Mucosa of descending colon (tissue), 3 donors: ENCODE results near the gene RSAD1. TPM values are rescaled to one million over a fixed set of nuclear protein-coding genes. Genes with fewer than 3 reads are reported as not detected.

Experiments
- ATAC-seq: fragments of 200-7000 bp; cut with Tn5 transposase; one replicate; pipeline ENCODE4 v1.9.1; 2020; ENCODE audit warnings: mild to moderate bottlenecking, moderate library complexity
- DNase-seq, 3 donors: peaks; one replicate each; pipeline ENCODE4 v3.0.0-alpha.2; 2020
- H3K36me3 ChIP-seq: fragments of 200-600 bp; one replicate; pipeline ENCODE4 v1.8.0; 2021; ENCODE audit warnings: low read depth, mild to moderate bottlenecking
- H3K4me1 ChIP-seq: fragments of 200-600 bp; one replicate; pipeline ENCODE4 v1.8.0; 2021; ENCODE audit warnings: low read depth, mild to moderate bottlenecking
- H3K4me3 ChIP-seq: fragments of 200-600 bp; one replicate; pipeline ENCODE4 v1.8.0; 2021; ENCODE audit warnings: mild to moderate bottlenecking
- H3K9me3 ChIP-seq: fragments of 200-600 bp; one replicate; pipeline ENCODE4 v1.8.0; 2021; ENCODE audit warnings: mild to moderate bottlenecking
- CTCF ChIP-seq: fragments of 200-600 bp; IDR thresholded peaks from one replicate; pipeline ENCODE4 v1.8.0; 2022; ENCODE audit warnings: antibody characterized with exemption, mild to moderate bottlenecking
- intact Hi-C, 2 donors: fragments of 100-400 bp; cut with DNase I in 1 of 2; cut with micrococcal nuclease in 1 of 2; formaldehyde crosslinking; loops; one replicate each; pipeline versions ENCODE4 v1.11.0 to v1.11.1; 2022; cut with DNase I, micrococcal nuclease
- total RNA-seq, 3 donors: library from RNA; stranded (reverse); fragmentation: NEBNext Ultra II Directional in 2 of 3; extraction: Animal tissue kit (Norgen Biotek cat#: 25700) in 2 of 3; gene quantifications; one replicate each; pipeline versions ENCODE4 v1.2.1 to v1.2.4, GENCODE V29; 2021 to 2023
- donor health status: DM: no; HTN: no; CAD: no; lungs with moderate emphysema.
- donor health status: DM: no; HTN: no; CAD: no.
- donor health status: DM: no; HTN: yes; CAD: no.

RSAD1 gene
- total RNA-seq, 3 donors from 2014 or later = 35.9 to 38.2 (median 37.7) TPM

- no peaks in the 10 kb centered on the region for H3K9me3 ChIP-seq
- no peaks in the 10 kb centered on the region for H3K36me3 ChIP-seq
- ATAC-seq = peak; percentile 5
- no peak for TF ChIP-seq CTCF
- intact Hi-C loops = no loop called here
- H3K4me1 ChIP-seq = peaks cover 19% of the 10 kb centered on the region
- DNase-seq = peak; percentile 41 to 66 (median 50)
- no peak overlapping the region for H3K4me3 ChIP-seq
These were observed 1.9 kb upstream of the RSAD1 start for GRCh38 chr17:50476545-50477315.

- peak; percentile 20 to 36 (median 30) for DNase-seq
- Histone ChIP-seq H3K4me1 (peaks cover 24% of the 10 kb centered on the region), H3K9me3 (no peaks in the 10 kb centered on the region), H3K4me3 (no peak overlapping the region), H3K36me3 (no peaks in the 10 kb centered on the region)
- intact Hi-C loops = no loop called here
- no peak for ATAC-seq
- TF ChIP-seq CTCF = no peak
These were observed 684 bp upstream of the RSAD1 start for GRCh38 chr17:50477976-50478375.

GRCh38 chr17:50479522-50480141 lies 972 bp downstream of the RSAD1 start:
- DNase-seq = peak; percentile 84 to 90 (median 85)
- ATAC-seq = peak; percentile 66
- TF ChIP-seq CTCF = peak; percentile 67
- no peak overlapping the region for H3K4me3 ChIP-seq
- peaks cover 24% of the 10 kb centered on the region for H3K4me1 ChIP-seq
- intact Hi-C loops = loop anchor here (10.0 kb wide), 2 partner anchors 65 to 115 kb away; partner anchors contain the start of gene SPATA20 (in 1 of the 2)
- no peaks in the 10 kb centered on the region for H3K36me3 ChIP-seq
- H3K9me3 ChIP-seq = no peaks in the 10 kb centered on the region

- no peaks in the 10 kb centered on the region for H3K36me3 ChIP-seq
These were observed 1.6 kb downstream of the RSAD1 start for GRCh38 chr17:50480142-50480764.

More at GRCh38 chr17:50480142-50480764, 1.6 kb downstream of the RSAD1 start:
- DNase-seq = peak in 2 of 3 donors; percentile 5 to 10
- no peak for TF ChIP-seq CTCF
- no peak for ATAC-seq
- H3K4me3 ChIP-seq = no peak overlapping the region
- peaks cover 24% of the 10 kb centered on the region for H3K4me1 ChIP-seq
- no peaks in the 10 kb centered on the region for H3K9me3 ChIP-seq
- intact Hi-C loops = loop anchor here (10.0 kb wide), 2 partner anchors 65 to 115 kb away; partner anchors contain the start of gene SPATA20 (in 1 of the 2)
